GM19468 (cell line): ENCODE measurements around the gene RAB40C.

ENCODE experiments used
- ATAC-seq: cut with Tn5 transposase; IDR thresholded peaks from one replicate; pipeline ENCODE4 v1.9.1; 2021; ENCODE audit warnings: mild to moderate bottlenecking, moderate library complexity, moderate number of reproducible peaks; ENCODE audit not compliant: unreplicated experiment; ENCODE audit errors: extremely low read depth

Gene RAB40C

DNA sequence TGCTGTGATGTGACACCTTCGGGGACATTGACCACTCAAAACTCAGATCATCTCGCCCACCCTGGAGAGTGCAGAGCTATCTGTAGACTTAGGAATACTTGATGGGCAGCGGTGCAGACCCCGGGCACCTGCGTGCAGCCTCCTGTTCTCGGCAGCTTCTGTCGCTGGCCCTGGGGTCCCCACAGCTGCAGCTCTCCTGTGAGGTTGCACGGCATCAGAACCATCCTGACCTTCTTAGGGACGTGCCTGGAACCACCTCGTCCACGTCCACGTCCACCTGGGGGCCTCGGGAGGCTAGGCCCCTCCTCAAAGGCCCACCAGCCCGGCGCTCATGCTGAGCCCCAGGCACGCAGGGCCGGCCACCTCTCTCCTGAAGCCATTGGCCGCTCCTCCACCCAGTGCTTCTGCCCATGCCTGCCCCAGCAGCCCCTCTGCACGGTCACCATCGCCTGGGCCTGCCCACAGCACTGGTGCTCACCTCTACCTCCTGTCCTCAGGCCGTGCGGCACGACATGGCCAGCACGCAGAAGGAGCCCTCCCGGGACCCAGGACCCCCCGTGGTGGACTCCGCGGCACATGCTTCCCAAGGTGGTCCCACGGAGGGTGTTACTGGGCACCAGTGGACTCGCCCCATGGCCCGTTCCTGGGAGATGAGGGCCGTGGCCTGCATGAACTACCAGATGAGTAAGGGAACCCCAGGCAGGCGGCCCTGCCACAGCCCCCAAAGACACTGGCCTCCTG, 38.6 kb downstream of the RAB40C start:
- no peak for ATAC-seq

DNA sequence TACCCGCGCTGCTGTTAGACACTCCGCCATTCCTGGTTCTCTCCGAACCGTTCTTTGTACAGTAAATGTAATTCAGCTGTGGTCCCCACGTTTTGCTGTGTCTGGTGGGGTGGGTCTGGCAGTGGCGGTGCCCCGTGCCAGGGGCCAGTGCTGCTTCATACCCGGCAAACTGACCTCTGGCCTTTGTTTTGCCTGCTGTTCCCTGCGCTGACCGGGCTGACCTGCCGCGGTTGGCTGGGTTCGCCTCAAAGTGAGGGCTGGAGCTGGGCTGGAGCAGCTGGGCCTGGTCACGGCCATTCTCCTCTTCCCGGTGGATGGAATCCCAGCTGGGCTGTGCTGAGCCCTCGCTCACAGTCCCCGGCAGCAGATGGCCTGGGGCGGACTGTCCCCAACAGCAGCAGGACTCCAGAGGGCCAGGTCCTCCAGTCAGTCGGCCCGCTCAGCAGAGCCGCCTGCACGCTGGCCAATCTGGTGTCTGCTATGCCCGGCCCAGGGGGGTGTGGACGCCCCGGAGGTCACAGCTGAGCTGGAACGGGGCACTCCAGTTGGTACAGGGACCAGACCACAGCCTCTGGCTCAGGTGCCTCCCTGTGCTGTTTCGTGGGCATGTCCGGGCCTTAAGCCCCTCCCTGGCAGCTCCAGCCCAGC, 39.4 kb downstream of the RAB40C start:
- no peak for ATAC-seq

DNA sequence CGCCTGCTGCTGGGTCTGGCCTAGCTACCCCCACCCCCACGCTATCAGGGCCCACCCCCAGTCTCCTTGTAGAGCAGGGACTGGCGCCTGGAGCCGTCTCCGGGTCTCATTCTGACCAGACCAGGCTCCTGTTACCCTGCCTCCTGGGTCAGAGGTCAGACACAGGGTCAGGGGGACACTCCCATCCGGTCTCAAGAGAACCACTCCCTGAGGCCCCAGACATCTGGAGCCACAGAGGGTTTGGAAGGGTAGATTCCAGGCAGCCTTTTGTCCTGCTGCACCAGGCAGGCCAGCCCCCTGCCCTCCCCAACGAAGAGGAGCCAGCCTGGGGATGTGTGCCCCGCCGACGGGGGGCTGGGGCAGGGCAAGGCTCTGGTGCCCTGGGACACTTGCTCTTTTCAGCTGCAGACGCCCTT, 40.0 kb downstream of the RAB40C start:
- no peak for ATAC-seq

DNA sequence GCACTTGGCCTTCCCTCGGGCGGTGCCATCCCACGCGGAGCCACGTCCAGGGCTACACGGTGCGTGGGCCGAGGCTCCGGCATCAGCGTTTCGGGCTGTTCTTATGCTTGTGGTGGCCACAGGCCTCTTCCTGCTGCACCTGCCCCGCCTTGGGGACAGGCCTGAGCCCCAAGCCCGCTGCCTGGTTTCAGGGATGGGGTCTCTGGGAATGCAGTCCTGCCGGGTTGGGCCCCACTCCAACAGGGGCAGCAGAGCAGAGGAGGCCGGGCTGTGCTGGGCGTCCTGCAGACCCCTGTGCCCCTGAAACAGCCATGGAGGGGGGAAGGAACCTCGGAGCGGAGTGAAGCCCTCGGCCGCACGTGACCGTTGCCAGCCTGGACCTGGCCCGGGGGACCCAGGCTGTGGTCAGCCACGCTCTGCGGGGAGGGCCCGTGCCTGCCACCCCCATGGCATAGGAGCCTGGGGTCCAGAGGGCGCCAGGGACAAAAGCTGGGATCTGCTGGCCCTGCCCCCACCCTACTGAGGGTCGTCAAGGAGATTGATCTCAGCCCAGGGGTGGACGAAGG, 40.5 kb downstream of the RAB40C start:
- ATAC-seq, result no peak

DNA sequence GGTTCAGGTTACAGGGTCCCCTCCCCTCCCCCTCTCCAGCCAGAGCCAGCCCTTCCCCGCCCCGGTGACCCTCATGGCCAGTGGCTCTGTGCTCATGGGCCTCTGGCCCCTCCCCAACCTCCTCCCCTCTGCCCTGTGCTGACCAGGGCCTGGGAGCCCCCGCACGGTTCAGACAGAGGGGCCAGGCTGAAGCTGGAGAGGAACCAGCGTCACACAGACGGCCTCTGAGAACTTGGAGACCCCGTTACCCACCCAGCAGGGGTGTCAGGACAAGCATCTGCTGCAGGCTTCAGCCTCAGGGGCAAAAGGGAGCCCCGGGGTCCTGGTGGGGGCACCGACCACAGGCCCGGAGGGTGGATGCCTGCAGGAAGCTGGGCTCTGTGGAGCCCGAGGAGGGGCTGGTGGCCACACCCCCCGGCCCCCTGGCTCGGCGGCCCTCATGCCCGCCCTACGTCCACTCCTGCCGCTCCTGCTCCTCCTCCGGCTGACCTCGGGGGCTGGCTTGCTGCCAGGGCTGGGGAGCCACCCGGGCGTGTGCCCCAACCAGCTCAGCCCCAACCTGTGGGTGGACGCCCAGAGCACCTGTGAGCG, 41.0 kb downstream of the RAB40C start, which contains the start of gene WFIKKN1:
TSS of gene WFIKKN1 (plus strand) at position 171 of the 591 bp plus-strand sequence. CDS start at position 440, 269 bp downstream.
- ATAC-seq, result no peak

DNA sequence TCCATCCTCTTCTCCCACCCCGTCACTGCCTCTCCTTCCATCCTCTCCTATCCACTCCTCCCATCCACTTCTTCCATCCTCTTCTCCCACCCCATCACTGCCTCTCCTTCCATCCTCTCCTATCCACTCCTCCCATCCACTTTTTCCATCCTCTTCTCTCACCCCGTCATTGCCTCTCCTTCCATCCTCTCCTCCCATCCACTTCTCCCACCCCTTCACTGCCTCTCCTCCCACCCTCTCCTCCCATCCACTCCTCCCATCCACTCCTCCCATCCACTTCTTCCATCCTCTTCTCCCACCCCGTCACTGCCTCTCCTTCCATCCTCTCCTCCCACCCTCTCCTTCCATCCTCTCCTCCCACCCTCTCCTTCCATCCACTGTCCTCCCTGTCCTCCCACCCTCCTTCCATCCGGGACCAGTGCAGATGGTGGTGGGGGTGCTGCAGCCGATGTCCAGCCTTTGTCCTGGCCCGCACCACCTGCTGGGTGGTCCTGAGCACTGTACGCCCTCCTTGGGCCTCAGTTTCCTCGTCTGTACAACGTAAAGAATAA, 42.0 kb downstream of the RAB40C start:
- ATAC-seq, result no peak

DNA sequence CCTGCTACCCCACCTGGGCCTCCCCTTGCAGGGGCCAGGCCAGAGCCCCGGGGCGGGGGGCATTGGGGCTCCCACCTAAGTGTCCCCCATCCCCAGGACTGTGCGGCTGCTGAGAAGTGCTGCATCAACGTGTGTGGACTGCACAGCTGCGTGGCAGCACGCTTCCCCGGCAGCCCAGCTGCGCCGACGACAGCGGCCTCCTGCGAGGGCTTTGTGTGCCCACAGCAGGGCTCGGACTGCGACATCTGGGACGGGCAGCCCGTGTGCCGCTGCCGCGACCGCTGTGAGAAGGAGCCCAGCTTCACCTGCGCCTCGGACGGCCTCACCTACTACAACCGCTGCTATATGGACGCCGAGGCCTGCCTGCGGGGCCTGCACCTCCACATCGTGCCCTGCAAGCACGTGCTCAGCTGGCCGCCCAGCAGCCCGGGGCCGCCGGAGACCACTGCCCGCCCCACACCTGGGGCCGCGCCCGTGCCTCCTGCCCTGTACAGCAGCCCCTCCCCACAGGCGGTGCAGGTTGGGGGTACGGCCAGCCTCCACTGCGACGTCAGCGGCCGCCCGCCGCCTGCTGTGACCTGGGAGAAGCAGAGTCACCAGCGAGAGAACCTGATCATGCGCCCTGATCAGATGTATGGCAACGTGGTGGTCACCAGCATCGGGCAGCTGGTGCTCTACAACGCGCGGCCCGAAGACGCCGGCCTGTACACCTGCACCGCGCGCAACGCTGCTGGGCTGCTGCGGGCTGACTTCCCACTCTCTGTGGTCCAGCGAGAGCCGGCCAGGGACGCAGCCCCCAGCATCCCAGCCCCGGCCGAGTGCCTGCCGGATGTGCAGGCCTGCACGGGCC, 42.8 kb downstream of the RAB40C start:
- no peak for ATAC-seq

DNA sequence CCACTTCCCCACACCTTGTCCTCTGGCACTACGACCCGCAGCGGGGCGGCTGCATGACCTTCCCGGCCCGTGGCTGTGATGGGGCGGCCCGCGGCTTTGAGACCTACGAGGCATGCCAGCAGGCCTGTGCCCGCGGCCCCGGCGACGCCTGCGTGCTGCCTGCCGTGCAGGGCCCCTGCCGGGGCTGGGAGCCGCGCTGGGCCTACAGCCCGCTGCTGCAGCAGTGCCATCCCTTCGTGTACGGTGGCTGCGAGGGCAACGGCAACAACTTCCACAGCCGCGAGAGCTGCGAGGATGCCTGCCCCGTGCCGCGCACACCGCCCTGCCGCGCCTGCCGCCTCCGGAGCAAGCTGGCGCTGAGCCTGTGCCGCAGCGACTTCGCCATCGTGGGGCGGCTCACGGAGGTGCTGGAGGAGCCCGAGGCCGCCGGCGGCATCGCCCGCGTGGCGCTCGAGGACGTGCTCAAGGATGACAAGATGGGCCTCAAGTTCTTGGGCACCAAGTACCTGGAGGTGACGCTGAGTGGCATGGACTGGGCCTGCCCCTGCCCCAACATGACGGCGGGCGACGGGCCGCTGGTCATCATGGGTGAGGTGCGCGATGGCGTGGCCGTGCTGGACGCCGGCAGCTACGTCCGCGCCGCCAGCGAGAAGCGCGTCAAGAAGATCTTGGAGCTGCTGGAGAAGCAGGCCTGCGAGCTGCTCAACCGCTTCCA, 43.6 kb downstream of the RAB40C start:
- no peak for ATAC-seq

DNA sequence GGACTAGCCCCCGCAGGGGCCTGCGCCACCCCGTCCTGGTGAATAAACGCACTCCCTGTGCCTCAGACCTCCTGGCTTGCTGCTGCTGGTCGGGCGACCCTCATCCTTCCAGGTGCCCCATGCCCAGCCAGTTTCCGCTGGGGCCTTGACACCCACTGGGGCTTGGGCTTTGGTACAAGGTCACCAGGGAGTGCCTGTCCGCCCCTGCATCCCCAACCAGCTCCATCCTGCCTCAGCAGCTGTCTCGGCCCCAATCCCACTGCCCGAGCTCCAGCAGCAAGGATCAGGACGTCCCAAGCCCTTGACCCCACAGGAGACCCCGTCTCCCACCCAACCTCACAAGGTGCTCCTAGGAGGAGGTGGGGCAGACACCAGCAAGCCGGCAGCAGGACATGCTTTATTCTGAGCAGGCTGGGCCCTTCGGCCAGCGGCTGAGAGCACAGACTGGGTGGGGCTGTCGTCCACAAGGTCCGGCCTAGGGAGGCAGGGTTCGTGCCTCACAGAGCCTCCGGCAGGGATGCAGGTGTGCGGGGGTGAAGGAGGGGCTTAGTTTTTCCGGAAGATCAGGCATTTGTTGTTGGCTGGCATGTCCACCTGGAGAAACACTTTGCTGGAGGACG, 44.3 kb downstream of the RAB40C start:
- no peak for ATAC-seq

DNA sequence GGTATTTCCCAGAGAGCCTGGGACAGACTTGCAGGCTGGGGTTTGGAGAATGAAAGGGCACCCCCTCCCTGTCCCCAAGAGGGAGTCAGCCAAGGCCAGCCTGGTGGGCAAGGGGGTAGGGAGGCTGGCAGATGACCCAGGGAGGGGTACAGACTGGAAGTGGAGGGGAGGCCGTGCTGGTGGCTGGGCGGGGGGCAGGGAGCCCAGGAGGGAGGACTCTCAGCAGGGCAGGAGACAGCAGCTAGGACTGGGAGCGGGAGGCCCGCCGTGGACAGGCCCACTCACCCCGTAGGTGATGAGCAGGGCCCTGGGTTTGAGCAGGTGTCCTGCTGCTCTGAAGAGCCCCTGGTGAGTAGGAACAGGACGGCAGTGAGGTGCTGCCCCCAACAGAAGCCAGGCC, 45.1 kb downstream of the RAB40C start:
- no peak for ATAC-seq

DNA sequence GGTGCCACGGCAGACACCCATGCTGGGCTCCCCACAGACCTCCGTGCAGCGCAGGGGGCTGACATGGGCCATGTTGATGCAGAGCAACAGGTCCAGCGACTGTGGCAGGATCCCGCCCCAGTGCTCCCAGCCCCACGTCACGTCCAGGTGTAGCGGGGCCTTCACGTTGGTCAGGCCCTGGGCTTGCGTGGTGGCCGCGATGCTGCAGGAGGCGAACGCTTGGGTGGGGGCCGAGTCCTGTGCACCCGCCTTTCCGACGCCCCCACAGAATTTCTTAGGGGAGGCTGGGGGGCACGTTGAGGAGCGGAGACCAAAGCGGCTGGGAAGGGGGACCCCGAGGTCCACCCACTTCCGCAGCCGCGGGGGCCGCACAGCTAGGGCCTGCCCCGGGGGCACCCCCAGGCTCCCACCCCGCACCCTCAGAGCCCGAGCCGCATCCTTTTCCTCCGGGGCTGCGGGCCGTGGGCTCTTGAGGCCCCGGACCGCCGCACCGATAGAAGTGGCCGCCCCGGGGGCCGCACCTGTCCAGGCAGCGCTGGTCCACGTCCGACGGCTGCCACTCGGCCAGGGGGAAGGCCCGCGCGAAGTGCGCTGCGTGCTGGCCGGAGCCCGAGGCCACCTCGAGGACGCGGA, 45.8 kb downstream of the RAB40C start:
- no peak for ATAC-seq

DNA sequence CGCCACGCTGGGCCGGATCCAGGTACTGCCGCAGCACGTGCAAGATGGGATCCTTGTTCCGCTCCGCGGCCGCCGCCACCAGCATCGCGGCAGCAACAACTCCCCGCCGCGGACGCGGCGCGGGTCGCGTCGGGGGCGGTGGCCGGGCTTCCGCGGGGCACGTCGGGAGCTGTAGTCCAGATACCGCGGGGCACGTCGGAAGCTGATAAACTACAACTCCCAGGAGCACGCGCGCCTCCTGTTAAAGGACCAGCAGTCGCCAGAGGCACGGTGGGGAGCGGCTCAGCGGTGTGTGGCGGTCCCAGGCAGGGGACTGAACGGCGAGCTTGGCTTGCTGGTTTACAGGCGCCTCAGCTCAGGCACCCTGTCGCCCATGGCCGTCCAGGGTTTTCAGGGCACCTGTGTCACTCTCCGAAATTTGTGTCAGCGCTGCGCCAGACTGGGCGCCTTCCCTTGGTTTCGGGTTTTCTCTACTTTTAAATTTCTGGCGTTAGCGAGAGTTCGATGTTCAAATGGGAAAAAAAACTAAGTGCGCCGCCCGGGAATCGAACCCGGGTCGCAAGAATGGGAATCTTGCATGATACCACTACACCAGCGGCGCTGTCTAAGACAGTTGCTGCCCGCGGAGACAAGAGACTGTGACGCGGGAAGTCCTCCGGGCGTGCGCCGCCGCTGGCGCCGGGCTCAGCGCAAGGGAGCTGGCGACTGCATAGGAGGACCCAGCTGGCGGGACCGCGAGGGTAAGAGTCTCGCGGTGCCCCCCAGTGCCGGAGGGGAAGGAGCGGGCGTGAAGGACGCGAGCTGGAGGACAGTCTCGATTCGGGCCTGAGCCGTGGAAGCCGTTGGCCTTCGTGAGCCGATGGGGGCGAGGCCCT, 46.6 kb downstream of the RAB40C start, which contains the start of gene METTL26:
TSS of gene METTL26 (minus strand) at position 100 of the 875 bp plus-strand sequence. CDS start at position 85, 15 bp downstream.
- ATAC-seq, result peak; percentile 40

DNA sequence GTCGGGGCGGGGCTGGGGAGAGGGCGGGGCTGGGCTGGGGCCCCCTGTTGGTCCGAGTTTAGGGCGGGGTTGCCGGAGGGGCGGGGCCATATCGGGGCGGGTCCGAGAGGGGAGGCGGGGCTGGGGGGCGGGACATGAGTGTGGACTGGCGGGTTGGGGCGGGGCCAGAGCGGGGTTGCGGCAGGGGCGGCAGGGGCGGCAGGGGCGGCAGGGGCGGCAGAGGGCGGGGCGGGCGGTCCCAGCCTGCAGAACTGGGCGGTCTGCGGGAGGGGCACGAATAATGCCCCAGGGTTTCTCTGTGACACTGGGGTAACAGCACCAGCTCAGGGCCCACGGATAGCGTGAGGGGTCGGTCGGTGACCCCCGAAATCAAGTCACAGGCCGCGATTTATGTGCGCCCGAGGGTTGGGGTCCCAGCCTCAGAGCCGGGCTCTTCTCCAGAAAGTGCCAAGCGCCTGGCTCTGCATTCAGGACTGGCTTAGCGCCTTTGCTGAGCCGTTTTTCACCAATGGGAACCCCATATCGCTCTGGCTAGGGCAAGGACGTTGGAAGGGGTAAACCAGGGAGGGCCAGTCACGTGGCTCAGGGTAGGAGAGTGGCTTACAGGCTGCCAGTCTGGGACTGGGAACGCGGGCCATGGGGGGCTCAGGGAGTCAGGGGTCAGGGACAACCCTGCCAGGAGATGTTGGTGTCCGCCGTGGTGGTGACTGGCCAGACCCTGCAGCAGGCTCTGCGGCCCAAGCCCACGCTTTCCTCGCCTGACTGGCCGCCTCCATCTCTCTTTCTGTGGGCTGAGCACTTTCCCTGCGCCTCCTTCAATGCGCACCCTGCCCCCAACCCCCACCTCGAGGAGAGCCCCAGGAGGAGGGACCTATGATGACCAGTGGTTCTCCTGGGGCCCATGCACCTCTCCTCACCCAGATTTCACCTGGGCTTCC, 47.5 kb downstream of the RAB40C start:
- ATAC-seq, result no peak

DNA sequence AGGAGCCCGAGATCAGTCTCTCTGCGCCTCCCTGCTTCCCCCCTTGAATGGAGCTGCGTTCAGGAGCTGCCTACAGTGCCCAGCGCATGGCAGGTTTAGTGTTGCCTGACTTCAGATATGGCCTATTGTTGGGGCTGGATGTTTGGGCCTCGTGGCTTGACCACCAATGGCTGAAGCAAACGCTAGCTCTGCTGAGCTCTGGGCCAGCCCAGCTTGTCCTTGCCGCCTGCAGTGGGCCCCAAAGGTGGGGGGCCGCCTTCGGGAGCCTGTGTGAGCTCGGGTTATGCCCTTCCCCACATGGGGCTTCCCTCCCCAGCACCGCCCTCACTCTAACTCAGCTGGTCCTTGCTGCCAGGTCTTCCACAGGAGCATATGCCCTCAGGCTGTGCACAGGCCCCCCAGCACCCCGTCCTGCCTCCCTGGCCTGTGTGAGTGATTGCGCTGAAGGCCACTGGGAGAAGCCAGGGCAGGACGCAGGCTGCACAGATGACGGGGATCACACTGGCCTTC, 48.2 kb downstream of the RAB40C start:
- no peak for ATAC-seq

DNA sequence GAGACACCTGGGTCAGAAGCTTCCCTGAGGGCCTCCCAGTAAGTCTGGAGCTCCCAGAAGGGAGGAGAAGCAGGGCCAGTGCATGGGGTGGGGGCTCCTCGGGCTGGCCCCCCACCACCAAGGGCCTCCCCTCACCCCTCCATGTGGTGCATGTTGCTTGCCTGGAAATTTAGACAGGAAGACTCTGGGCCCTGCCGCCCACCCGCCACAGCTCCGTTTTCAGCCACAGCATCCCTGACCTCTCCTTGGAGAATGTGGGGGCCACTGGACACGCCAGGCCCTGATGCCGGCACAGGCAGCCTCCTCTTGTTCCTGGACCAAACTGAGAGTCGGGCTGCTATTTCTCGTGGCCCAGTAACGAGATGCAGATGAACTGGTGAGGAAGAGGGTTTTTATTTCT, 49.0 kb downstream of the RAB40C start:
- no peak for ATAC-seq

DNA sequence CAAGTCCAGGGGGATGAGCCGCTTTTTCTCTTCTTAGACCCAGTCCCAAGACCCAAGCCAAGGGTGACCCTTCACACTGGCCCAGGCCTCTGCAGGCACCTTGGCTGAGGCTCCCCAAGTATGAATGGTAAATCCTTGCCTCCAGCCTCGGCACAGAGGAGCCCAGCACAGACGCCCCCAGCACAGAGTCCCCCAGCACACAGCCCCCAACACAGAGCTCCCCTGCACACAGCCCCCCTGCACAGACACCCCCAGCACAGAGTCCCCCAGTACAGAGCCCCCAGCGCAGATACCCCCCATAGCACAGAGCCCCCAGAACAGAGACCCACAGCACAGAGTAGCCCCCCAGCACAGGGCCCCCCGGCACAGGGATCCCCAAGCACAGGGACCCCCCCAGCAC, 50.7 kb downstream of the RAB40C start:
- ATAC-seq, result no peak
